OCI-LY1 (cell line): ENCODE data around the gene STX5.

Source experiments
- H2AFZ ChIP-seq: fragments of 200-600 bp; sonication (generic), shearing (Covaris generic); 2 replicates; pipeline ENCODE4 v1.6.0; 2014; ENCODE audit warnings: antibody characterized with exemption, mild to moderate bottlenecking, low read length
- H3F3A ChIP-seq: fragments of 200-600 bp; sonication (generic), shearing (Covaris generic); 2 replicates; pipeline ENCODE4 v1.6.0; 2014; ENCODE audit warnings: mild to moderate bottlenecking, antibody characterized with exemption, low read length, moderate library complexity; ENCODE audit not compliant: insufficient read depth
- H3K27ac ChIP-seq: fragments of 200-600 bp; sonication (generic); 2 replicates; pipeline ENCODE4 v1.5.1; 2014; ENCODE audit warnings: low read length, mixed run types, mild to moderate bottlenecking, low read depth; ENCODE audit not compliant: poor library complexity, severe bottlenecking
- H3K27me3 ChIP-seq: fragments of 200-600 bp; sonication (generic); 2 replicates; pipeline ENCODE4 v1.6.0; 2014; ENCODE audit warnings: antibody characterized with exemption, mild to moderate bottlenecking, low read length, moderate library complexity; ENCODE audit not compliant: insufficient read depth
- H3K36me3 ChIP-seq: fragments of 200-600 bp; sonication (generic); 2 replicates; pipeline ENCODE4 v1.6.1; 2014; ENCODE audit warnings: mild to moderate bottlenecking, antibody characterized with exemption, low read length, moderate library complexity, mixed read lengths; ENCODE audit not compliant: insufficient read depth
- H3K4me1 ChIP-seq: fragments of 200-600 bp; sonication (generic); 2 replicates; pipeline ENCODE4 v1.5.1; 2014; ENCODE audit warnings: mild to moderate bottlenecking, low read length, moderate library complexity; ENCODE audit not compliant: insufficient read depth, severe bottlenecking
- H3K4me2 ChIP-seq: fragments of 200-600 bp; sonication (generic), shearing (Covaris generic); 2 replicates; pipeline ENCODE4 v1.6.1; 2014; ENCODE audit warnings: low read length
- H3K4me3 ChIP-seq: fragments of 200-600 bp; sonication (generic); 2 replicates; pipeline ENCODE4 v1.5.1; 2014; ENCODE audit warnings: low read length, low read depth, mild to moderate bottlenecking, mixed read lengths; ENCODE audit not compliant: poor library complexity, severe bottlenecking
- H3K79me2 ChIP-seq: fragments of 200-600 bp; shearing (Covaris generic); 2 replicates; pipeline ENCODE4 v1.6.1; 2016; ENCODE audit warnings: mixed run types, low read length, mixed read lengths; ENCODE audit not compliant: insufficient read depth
- H3K9ac ChIP-seq: fragments of 200-600 bp; sonication (generic), shearing (Covaris generic); 2 replicates; pipeline ENCODE4 v1.6.1; 2014; ENCODE audit warnings: mild to moderate bottlenecking, low read length, mixed read lengths
- H3K9me2 ChIP-seq: fragments of 200-600 bp; sonication (generic), shearing (Covaris generic); 2 replicates; pipeline ENCODE4 v1.6.1; 2014; ENCODE audit warnings: low read depth, mild to moderate bottlenecking, low read length, mixed read lengths
- H3K9me3 ChIP-seq: fragments of 200-600 bp; shearing (Covaris generic); 2 replicates; pipeline ENCODE4 v1.6.1; 2014; ENCODE audit warnings: low read length, mixed read lengths
- H4K20me1 ChIP-seq: fragments of 200-600 bp; sonication (generic), shearing (Covaris generic); 2 replicates; pipeline ENCODE4 v1.6.0; 2016; ENCODE audit warnings: mild to moderate bottlenecking, low read length; ENCODE audit not compliant: insufficient read depth
- EZH2 ChIP-seq: fragments of 200-600 bp; sonication (generic), shearing (Covaris generic); IDR thresholded peaks from 2 replicates; pipeline ENCODE4 v1.8.0; 2017; ENCODE audit warnings: borderline replicate concordance, mixed run types, mild to moderate bottlenecking, antibody characterized with exemption, low read length, moderate library complexity, mixed read lengths
- TF ChIP-seq, protein P1 (sequence below): fragments of 200-600 bp; sonication (generic), shearing (Covaris generic); IDR thresholded peaks from 2 replicates; pipeline ENCODE4 v1.5.1; 2017; ENCODE audit warnings: mild to moderate bottlenecking, antibody characterized with exemption, low read length, moderate library complexity, mixed read lengths

Gene STX5

DNA sequence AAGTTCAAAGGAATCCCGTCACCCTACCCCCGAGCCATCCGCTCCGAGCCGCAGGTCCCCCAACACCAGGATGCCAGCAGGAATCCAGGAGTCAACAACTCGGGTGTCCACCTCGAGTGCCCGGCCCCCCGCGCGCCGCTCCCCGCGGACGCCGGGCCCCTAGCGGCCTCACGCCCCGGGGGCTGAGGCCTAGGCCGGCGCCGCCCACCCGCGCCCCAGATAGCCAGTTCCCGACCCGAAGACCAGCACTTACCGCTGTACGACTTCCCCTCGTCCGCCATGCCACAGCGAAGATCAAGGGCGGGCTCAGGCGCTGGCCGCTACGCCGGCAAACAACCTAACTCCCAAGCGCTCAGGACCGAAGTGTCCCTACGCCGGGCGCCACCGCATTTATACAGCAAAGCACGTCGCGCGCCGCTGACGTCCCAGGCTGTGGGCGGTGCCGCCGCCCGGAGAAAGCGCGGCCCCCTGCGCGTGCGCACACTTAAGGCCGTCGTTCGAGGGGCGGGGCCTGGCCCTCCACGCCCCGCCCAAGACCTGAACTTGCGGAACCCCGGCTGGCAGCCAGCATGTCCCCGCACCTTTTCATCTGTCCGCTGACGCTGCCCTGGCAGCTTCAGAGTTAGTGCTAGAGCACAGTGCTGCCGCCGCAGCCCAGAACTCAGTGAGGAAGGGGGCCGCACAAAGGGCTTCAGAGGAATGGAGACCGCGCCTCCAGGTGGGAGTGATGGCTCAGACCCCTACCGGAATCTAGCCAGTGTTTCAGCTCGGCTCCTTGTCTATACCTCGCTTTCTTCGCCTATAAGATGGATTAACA lies 26.6 kb downstream of the STX5 start, which contains the start of gene NXF1:
Gene NXF1, minus strand, starts transcription at position 365 of the 817 bp plus-strand sequence. Its CDS starts 84 bp downstream, at position 281.
- peak within 1 kb of the TSS; percentile 91 for H3K9ac ChIP-seq
- no peaks in the 10 kb centered on the region for H3F3A ChIP-seq
- H4K20me1 ChIP-seq, result no peaks in the 10 kb centered on the region
- TF ChIP-seq EZH2, result no peak
- TF ChIP-seq, protein P1, sequence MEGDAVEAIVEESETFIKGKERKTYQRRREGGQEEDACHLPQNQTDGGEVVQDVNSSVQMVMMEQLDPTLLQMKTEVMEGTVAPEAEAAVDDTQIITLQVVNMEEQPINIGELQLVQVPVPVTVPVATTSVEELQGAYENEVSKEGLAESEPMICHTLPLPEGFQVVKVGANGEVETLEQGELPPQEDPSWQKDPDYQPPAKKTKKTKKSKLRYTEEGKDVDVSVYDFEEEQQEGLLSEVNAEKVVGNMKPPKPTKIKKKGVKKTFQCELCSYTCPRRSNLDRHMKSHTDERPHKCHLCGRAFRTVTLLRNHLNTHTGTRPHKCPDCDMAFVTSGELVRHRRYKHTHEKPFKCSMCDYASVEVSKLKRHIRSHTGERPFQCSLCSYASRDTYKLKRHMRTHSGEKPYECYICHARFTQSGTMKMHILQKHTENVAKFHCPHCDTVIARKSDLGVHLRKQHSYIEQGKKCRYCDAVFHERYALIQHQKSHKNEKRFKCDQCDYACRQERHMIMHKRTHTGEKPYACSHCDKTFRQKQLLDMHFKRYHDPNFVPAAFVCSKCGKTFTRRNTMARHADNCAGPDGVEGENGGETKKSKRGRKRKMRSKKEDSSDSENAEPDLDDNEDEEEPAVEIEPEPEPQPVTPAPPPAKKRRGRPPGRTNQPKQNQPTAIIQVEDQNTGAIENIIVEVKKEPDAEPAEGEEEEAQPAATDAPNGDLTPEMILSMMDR, result no peak
- no peaks in the 10 kb centered on the region for H3K9me2 ChIP-seq
- peak within 1 kb of the TSS; percentile 97 for H3K4me3 ChIP-seq
- H3K9me3 ChIP-seq, result no peaks in the 10 kb centered on the region
- H3K27me3 ChIP-seq, result no peaks in the 10 kb centered on the region
- H3K79me2 ChIP-seq, result peaks cover 17% of the 10 kb centered on the region
- H3K27ac ChIP-seq, result peak within 1 kb of the TSS; percentile 76
- peaks cover 33% of the 10 kb centered on the region for H3K36me3 ChIP-seq
- H3K4me2 ChIP-seq, result peak within 1 kb of the TSS; percentile 98
- H2AFZ ChIP-seq, result no peak within 1 kb of the TSS
- peaks cover 36% of the 10 kb centered on the region for H3K4me1 ChIP-seq

DNA sequence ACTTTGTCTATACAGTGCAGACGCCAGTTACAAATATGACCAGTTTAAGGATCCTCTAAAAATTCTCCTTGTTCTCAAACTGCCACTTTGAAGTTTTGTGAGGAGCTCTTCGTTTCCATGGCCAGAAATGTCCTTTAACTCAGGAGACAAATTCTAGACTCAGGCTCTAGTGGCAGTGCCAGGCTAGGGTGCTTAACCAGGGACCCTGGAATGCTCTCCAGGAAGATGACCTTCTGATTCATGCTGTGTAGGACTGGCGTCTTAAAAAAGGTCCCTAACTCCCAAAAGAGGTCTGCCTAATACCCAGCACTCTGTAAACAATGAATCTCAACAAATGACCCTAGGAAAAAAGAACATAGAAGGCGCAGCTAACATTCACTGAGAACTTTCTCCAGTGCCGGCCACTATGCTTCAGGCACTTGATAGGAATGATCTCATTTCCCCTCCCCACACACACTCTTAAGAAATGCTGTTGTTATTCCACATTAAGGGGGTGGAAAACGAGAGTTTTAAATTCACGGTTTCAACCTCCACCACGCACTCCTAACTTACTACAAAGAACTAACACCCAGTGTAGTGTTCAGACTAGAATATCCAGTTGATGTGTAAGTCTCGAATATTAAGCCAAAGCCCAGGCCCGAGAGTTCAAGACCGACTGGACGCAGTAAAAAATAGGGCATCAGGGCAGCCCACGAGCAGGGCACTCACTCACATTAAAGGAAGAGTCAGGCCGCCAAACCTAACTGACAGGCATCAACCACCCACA lies 27.4 kb downstream of the STX5 start:
- Histone ChIP-seq H3K4me1 (peaks cover 36% of the 10 kb centered on the region), H3K4me3 (peak overlapping the region; percentile 97), H3K79me2 (peaks cover 17% of the 10 kb centered on the region), H2AFZ (no peak overlapping the region), H3K4me2 (peak overlapping the region; percentile 98), H3K9me2 (no peaks in the 10 kb centered on the region), H3K27ac (peak overlapping the region; percentile 20), H3K9ac (peak overlapping the region; percentile 91), H3F3A (no peaks in the 10 kb centered on the region), H4K20me1 (no peaks in the 10 kb centered on the region), H3K27me3 (no peaks in the 10 kb centered on the region), H3K36me3 (peaks cover 41% of the 10 kb centered on the region), H3K9me3 (no peaks in the 10 kb centered on the region)
- TF ChIP-seq EZH2, result no peak
- TF ChIP-seq, protein P1, result no peak

DNA sequence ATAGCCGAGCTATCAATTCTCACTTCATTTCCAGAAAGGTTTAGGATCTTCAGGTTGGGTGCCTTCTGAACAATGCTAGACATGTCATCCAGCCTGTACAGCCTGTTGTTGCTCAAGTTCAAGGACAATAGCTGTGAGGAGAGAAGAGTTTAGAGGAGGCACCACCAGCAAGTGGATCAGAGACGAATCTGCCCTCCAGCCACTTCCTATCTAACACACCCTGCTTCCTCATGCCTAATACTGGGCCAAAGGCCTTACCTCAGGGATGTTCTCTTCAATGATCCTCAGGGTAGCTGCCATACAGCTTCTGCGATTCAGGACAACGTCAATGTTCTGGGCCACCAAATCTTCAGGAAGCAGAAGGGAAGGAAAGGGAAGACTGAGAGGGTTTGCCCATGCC lies 30.8 kb downstream of the STX5 start:
- H3K9ac ChIP-seq, result no peak overlapping the region
- peaks cover 17% of the 10 kb centered on the region for H3K79me2 ChIP-seq
- no peaks in the 10 kb centered on the region for H3F3A ChIP-seq
- no peak overlapping the region for H3K27ac ChIP-seq
- no peak overlapping the region for H3K4me3 ChIP-seq
- no peaks in the 10 kb centered on the region for H4K20me1 ChIP-seq
- no peaks in the 10 kb centered on the region for H3K9me2 ChIP-seq
- H3K27me3 ChIP-seq, result no peaks in the 10 kb centered on the region
- no peak for TF ChIP-seq EZH2
- TF ChIP-seq, protein P1, result no peak
- peaks cover 16% of the 10 kb centered on the region for H3K4me1 ChIP-seq
- no peak overlapping the region for H3K4me2 ChIP-seq
- no peaks in the 10 kb centered on the region for H3K9me3 ChIP-seq
- H2AFZ ChIP-seq, result no peak overlapping the region
- H3K36me3 ChIP-seq, result peaks cover 73% of the 10 kb centered on the region
